ENCODE measurements around the gene FBXO41. TPM values are rescaled to one million over a fixed set of nuclear protein-coding genes. Genes with fewer than 3 reads are reported as not detected.
A peak's percentile ranks its signal among the peaks of the same experiment; 100 is the strongest.

FBXO41 gene
- total RNA-seq, 1 experiment from 2014 or later = 6.5 TPM

- CTCF ChIA-PET = no interaction called here
- no TSS peak for BruUV-seq (replicated peaks)
- no peak overlapping the region for H3K27ac ChIP-seq (ENCODE audit: low read length)
- H3K9me3 ChIP-seq (ENCODE audit: control insufficient read depth, insufficient read depth, low read depth, low read length) = no peaks in the 10 kb centered on the region
- H3K4me3 ChIP-seq (ENCODE audit: low read depth in 2 of 2, low read length in 2 of 2) = no peak overlapping the region
- intact Hi-C loops (cut with micrococcal nuclease; ENCODE audit: unreplicated experiment) (no loop called here), in situ Hi-C loops (cut with HindIII; ENCODE audit: low pct_unique_long_range_greater_than_20kb, low sequenced_read_pairs) (no loop called here)
- H3K4me1 ChIP-seq (ENCODE audit: control insufficient read depth, insufficient read depth, low read length) = no peaks in the 10 kb centered on the region
- TF ChIP-seq TCF7L2 (IDR thresholded peaks at IDR 0.05; ENCODE audit: low read depth, low read length) (no peak), POLR2AphosphoS5 (IDR thresholded peaks at IDR 0.05; ENCODE audit: low read depth, low read length) (no peak), REST (IDR thresholded peaks at IDR 0.05; ENCODE audit: insufficient read depth in 1 of 2, low read depth in 2 of 2, low read length in 1 of 2) (no peak), SIN3A (IDR thresholded peaks at IDR 0.05; ENCODE audit: borderline replicate concordance, insufficient read depth, low read depth, low read length) (no peak)
- DNase-seq (ENCODE audit: low read depth, low spot score) (no peak), ATAC-seq (peak; percentile 28)
- H3K27me3 ChIP-seq (ENCODE audit: control insufficient read depth, insufficient read depth, low read length) = no peaks in the 10 kb centered on the region
- POLR2A ChIA-PET = interaction anchor here (1.1 kb wide), 1 partner anchor 37 kb away, joined by 4 read pairs; no protein-coding TSS in a partner anchor
- H3K36me3 ChIP-seq (ENCODE audit: control insufficient read depth, insufficient read depth, low read length) = no peaks in the 10 kb centered on the region
These were observed 24.5 kb downstream of the FBXO41 start for GRCh38 chr2:73259704-73260337.

DNA sequence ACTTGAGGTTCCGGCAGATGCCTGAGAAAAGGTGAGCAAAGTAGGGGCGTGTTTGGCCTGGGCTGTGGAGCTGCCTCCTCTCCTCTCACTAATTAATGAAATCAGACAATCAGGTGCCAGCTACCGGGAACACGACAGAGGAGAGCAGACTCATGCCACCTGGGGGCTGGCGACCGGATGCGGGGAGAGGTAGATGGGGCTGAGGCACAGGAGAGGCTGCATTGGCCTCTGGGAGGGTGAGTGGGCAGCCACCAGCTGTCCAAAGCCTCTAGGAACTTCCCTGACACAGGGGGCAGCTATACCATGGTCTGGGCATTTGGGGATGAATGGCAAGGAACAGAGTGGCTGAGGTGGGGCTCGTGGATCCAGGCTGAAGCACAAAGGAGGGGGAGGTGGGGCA lies 25.0 kb downstream of the FBXO41 start:
- Histone ChIP-seq H3K27ac (ENCODE audit: low read length) (no peak overlapping the region), H3K4me3 (ENCODE audit: low read depth in 2 of 2, low read length in 2 of 2) (no peak overlapping the region), H3K36me3 (ENCODE audit: control insufficient read depth, insufficient read depth, low read length) (no peaks in the 10 kb centered on the region), H3K4me1 (ENCODE audit: control insufficient read depth, insufficient read depth, low read length) (no peaks in the 10 kb centered on the region), H3K27me3 (ENCODE audit: control insufficient read depth, insufficient read depth, low read length) (no peaks in the 10 kb centered on the region), H3K9me3 (ENCODE audit: control insufficient read depth, insufficient read depth, low read depth, low read length) (no peaks in the 10 kb centered on the region)
- DNase-seq (ENCODE audit: low read depth, low spot score) (no peak), ATAC-seq (no peak)
- no peak for TF ChIP-seq SIN3A (IDR thresholded peaks at IDR 0.05; ENCODE audit: borderline replicate concordance, insufficient read depth, low read depth, low read length)
- TF ChIP-seq CTCF (IDR thresholded peaks at IDR 0.05) = no peak
- TF ChIP-seq REST (IDR thresholded peaks at IDR 0.05; ENCODE audit: insufficient read depth in 1 of 2, low read depth in 2 of 2, low read length in 1 of 2) = no peak
- no peak for TF ChIP-seq POLR2AphosphoS5 (IDR thresholded peaks at IDR 0.05; ENCODE audit: low read depth, low read length)
- TF ChIP-seq TCF7L2 (IDR thresholded peaks at IDR 0.05; ENCODE audit: low read depth, low read length) = no peak
- intact Hi-C loops (cut with micrococcal nuclease; ENCODE audit: unreplicated experiment) = no loop called here
- BruUV-seq (replicated peaks) = no TSS peak
- ChIA-PET CTCF (no interaction called here), POLR2A (no interaction called here)
- in situ Hi-C loops (cut with HindIII; ENCODE audit: low pct_unique_long_range_greater_than_20kb, low sequenced_read_pairs) = no loop called here
